HG02973 (cell line): ENCODE results near the gene ATXN7L1.

Experiments used
- ATAC-seq: cut with Tn5 transposase; IDR thresholded peaks from one replicate; pipeline ENCODE4 v1.9.1; 2021; ENCODE audit warnings: moderate library complexity; ENCODE audit not compliant: unreplicated experiment

The ATXN7L1 gene

DNA sequence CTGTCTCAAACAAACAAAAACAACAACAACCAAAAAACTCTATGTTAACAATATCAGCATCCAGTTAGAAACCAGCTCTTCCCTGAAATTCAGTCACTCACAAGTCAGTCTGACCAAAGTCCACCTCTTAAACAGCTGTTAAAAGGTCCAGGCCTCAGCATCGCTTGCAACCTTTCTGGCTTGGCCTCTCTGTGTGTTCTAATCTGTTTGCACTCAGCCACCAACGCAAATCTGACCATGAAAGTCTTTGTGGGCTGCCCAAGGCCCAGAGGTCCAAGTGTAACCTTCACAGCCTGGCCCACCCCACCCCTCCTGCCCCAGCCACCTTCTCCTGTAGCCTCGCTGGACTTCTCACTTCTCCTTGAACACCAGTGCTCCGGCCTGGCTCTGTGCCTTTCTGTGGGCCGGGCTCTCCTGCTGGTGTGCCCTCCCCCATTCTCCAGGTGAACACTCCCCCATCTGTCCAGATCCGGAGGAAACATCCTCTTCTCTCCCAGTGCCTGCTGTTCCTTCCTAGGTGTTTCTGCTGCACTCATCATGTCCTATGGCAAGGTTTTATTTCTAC, 222.9 kb downstream of the ATXN7L1 start:
- no peak for ATAC-seq

DNA sequence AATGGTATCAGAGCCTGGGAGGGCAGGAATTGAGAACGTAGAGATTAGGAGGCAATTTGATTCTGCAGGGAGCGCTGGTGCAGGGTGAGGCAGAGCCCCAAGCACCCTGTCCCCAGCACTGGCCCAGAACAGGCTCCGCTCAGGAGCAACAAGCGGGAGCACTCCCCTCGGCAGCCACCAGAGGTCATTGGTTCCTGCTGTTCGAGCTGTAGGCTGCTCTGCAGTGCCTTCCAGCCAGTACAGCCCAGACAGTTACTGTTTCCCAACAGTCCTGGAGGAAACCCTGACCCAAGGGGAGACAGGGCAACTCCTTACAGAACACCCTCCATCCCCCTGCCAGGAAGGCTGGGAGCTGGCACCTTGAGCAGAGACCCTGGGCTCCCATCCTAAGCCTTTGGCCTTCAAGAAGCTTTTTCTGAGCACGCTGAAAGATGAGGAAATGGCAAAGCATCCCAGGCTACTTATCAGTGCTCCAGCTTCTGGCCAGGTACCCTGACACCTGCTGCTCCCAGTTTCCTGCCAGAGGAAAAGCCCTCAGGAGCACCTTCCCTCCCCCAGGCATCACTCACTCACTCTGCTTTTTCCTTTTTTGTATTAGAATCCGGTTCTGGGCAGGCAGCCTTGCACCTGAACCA, 223.9 kb downstream of the ATXN7L1 start:
- ATAC-seq, result peak; percentile 77

DNA sequence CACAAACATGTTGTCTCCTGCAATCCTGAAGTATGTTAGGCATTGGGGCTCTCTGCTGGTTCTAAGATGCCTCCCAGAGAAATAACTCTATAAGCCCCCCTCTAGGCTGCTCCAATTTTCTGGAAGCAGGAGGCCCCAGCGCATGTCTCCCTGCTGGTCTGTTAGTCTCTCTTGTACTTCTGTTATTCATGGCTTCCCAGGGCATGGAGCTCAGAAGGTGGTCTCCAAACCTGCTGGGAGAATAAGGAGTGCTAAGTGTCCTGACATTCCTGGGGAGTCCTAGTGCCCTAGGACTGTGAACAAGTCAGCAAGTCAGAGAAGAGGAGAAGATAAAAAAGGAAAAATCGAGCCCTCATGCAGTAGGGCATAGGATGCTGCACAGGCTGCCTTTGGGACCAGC, 224.6 kb downstream of the ATXN7L1 start:
- no peak for ATAC-seq

DNA sequence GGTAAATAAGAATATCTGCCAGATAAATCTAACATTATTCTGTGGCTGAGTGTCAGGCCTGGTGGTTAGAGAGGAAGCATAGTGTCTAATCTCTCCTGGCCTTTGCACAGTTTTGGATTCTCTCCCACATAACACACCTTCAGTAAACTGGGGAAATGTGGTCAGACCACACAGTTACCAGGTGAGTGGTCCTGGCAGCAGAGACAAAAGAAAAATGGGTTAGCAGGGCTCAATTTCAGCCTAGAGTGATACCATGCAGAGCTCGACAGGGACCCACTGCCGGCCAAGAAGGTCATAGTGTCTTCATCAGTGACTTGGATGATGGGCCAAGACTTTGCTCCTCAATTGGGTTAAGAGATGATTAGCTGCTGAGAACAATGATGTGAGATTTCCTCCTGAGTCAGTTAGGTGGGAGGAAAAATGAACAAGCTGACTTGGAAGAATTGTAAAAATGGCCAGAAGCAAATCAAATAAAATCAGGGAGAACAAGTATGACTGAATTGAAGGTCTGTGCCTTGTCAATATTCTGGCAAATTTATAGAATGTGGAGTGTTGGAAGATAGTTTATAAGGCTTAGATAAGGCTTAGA, 225.9 kb downstream of the ATXN7L1 start:
- ATAC-seq, result no peak

DNA sequence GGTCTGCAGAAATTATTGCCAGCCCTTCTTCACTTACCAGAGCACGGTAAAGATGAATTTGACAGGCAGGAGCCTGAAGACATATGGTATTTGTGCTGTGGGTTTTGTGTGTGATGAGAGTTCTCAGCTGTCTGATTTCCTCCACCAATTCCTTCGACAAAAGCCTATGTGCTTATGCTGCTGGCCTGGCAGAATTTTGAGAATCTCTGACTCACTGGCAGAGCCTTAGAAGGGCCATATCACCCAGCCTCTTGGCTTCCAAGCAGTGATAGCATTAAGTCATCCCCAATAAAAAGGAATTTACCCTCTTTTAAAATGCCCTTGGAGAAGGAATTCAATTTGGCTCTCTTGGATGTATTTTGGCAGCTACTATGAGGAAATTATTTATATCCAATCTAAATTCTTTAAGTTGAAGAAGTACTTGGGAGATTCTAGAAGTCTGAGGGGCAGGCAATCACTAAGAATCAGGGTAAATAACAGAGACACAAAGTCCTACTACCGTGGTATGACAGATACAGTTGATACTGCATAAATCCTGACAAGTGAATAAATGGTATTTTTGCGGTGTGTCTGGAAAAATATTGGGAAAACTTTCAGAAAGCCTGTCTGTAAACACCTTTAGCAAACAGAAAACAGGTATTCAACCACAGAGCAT, 226.5 kb downstream of the ATXN7L1 start:
- ATAC-seq, result no peak

DNA sequence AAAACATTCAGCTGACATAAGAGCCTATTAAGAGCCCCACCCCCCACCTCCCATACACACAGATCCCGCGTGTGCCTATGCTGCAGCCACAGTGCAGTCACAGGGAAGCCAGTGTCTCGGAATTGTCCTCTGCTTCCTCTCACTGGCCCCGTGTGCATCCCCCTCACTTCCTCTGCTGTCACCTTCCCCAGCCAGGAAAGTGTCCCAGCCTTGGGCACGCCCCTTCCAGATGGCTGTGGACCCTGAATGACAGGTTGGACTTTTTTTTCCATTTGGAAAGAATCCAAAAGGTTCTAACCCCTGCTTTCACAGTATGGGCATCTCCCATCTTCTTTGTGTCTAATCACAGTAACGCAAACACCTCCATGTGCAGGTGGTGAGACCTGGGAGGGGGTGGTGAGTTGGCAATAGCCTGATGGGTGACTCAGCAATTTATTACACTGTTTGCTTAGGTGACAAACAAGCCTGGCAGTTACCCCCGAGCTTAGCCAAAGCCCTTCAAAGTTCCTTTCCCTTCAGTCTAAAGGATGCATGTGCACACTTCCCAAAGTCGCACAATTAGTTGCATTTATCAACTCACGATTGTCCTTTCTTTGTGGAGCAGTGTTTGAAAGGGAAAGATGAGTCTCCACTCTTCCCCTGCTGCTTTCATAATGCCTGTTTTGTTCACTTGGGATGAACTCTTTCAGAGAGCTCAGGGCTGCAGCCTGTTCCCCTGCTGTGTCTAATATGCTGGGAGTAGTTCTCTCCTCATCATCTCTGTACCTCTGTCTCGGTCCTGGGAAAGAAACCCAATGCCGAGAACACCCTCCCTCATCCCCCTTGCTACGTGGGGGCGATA, 227.6 kb downstream of the ATXN7L1 start:
- no peak for ATAC-seq

DNA sequence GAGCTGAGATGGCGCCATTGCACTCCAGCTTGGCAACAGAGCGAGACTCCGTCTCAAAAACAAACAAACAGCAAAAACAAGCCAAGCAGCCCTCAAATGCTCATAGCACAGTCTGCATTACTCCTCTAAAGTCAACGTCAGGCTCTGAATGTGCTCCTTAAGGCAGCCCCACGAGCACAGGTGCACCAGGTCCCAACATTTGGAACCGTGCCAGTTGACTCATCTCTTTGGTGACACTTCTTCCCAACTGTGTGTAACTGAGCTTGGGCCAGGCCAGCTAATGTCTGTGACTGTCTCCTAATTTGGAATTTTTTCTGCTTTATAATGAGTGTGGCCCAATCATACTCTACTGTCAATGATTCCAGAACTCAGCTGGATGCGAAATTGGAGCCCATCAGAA, 228.8 kb downstream of the ATXN7L1 start:
- ATAC-seq, result no peak

DNA sequence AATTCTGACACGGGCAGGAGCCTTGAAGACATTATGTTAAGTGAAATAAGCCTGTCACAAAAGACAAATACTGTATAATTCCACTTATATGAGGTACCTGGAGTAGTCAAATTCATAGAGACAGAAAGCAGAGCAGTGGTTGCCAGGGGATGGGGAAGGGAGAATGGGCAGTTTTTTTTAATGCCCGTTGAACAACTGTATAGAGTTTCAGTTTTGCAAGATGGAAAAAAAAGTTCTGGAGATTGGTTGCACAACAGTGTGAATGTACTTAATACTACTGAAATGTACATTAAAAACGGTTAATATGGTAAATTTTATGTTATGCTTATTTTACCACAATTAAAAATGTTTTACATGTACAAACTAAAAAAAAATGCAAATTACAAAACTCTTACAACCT, 231.5 kb downstream of the ATXN7L1 start:
- no peak for ATAC-seq

DNA sequence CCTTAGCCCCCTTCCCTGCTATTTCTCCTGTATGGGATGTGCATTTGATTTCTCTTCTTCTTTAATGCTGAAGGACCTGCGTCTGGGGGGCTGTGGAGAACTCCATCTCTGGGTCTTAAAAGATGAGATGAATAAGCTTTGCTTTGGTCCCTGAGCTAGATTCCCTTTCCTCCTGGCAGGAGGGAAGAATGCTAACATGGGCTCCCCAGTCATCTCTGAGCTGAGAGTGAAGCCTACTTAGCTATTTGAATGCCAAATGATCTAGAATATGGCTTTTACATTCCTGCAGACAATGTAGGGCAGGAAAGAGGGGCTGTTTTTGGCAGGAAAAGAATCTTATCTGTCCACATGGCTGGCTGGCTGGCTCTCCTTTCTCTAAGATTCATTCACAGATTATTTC, 232.5 kb downstream of the ATXN7L1 start:
- no peak for ATAC-seq

DNA sequence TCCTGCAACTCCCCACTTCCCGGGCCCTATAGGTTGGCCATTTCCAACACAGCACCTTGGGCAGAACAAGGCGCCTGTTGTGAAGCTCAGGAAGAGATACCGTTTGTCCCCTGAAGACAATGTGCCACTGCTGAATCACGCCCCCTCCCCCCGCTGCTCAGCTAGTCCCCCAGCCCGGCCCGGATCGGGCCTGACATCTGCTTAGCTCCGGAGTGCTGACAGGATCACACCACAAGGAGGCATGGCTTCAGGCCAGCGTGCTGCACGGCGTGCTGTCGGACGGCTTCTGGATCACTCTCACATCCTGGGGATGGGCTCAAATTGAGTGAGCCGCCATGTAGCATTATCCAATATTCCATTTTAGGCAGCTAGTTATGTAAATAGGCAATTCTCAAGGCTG, 233.0 kb downstream of the ATXN7L1 start:
- no peak for ATAC-seq

DNA sequence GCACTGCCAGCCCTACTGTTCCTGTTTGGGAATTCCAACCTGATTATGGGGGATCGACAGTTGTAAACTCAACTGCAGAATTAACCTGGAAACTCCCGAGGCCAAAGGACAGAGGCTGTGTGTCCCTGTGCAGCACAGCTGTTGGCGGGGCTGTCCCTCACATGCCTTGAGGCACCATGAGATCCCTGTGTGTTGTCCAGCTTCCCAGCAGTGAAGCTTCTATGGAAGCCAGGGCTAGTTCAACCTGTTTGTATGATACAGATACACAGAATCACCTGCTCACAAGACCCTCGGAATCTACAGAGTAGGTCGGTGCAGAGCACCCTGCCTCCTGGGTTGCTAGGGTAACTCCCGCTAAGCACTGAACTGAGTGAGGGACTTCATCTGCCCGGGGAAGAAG, 234.1 kb downstream of the ATXN7L1 start:
- ATAC-seq, result no peak

DNA sequence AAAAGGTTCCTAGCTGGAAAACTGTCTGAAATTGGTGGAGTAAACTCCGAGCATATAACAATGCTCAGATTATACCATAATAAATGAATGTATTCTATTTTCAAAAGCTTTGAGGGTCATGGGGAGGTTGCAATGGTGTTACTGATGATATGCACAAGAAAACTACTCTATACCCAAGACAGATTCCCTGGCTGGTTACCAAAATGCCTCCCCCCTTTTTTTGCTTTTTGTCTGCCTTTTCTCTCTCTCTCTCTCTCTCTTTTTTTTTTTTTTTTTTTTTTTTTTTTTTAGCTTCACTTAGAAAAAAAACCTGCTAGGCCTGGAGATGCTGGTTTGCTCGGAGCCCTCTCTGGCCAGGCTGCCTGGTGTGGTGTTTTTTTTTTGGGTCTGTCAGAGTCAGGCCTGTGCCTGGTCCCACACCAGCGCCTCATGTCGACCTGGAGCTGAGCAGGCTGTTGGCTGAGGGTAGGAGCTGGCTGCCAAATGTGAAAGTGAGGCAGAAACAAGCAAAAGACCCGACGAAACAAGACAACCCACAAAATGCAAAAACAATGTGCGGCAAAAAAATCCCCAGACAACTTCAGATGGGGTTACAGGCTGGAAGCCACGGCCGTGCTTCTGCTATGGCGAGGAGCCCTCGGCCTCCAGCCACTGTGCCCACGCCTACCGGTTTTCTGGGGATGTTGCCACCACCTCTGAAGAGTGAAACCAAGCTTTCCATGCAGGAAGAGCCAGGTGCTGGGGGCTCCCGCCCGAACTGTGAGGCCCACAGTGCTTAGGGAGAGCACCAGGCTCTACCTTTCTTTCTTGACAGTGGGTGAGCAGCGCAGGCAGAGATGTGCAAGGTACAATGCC, 235.2 kb downstream of the ATXN7L1 start:
- ATAC-seq, result no peak

DNA sequence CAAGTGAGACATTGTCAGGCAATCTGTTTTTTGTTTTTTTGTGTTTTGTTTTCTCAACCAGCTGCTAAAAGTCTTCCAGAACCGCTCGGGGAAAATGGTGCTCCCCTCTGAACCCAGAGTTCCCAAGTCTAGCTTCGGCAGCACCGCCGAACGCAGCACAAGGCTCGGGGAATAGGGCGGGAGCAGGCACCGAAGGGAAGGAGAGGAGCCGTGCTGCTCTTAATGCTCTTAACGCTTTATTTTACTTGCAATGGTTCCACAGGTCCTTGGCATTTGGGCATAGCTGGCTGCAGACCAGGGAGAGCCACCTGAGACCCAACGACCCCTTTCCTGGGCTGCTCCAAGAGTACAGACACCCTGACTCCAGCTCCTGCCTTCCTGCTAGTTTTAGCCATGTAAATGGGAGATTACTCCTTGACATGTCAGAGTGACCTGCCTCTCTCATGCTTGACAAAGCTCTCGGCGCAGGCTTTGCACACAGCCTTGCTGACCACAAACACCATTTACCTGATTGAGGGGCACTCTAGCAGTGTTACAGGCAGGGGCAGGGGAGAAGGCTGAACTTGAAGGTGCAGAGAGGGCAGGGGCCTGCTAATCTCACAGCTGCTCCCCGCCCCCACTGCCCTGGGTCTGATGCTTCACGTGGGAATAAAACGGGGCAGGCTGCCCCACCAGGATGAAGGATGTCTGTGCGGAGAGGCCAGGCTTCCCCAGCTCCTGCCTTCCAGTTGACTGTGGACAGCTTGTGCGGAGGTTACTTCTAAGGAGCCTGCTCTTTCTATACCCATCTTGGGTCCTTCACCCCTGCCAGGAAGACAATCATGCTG, 236.5 kb downstream of the ATXN7L1 start:
- ATAC-seq, result no peak

DNA sequence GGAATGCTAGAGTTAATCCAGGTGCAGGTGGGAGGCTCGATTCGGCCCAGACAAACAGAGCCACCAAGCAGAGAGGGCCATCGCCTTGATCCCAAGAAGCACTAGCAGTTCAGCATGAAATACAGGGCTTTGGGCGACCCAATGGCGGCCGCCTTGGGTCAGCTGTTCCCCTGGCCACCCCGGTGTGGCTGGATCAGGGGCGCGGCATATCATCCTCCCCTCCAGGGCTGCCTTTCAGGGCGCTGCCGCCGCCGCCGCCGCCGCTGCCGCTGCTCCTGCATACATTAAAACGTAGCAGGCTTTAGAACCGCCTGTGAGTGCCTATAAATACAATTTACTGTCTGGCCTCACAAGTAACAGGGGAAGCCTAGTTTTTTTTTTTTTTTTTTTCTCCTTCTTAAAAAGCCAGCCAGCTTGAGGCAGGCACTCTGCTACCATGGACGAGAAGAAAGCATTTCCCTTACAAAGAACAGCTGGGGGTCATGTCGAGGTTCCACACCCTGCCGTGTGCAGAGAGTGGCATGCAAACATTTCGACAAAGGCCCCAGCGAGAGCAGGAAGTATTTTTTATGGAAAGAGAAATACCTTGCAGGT, 237.4 kb downstream of the ATXN7L1 start:
- ATAC-seq, result no peak

DNA sequence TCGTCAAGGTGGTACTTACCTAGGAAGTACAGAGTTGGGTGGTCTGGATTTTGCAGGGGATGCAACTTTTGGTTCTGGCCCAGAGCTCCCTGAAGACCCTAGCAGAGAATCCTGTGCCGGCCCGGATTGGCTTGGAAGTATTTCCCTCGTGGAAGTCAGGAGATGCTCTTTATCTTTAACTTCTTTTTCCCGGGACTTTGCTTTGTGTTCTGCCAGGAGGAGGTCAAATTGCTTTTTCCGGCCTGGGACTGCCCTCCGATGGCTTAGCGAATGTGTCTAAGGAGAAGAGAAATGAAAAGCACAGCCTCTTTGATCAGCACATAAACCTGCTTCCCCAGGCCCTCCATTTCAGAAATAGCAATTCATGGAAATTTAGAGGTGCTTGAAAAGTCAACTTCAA, 238.1 kb downstream of the ATXN7L1 start:
- no peak for ATAC-seq

DNA sequence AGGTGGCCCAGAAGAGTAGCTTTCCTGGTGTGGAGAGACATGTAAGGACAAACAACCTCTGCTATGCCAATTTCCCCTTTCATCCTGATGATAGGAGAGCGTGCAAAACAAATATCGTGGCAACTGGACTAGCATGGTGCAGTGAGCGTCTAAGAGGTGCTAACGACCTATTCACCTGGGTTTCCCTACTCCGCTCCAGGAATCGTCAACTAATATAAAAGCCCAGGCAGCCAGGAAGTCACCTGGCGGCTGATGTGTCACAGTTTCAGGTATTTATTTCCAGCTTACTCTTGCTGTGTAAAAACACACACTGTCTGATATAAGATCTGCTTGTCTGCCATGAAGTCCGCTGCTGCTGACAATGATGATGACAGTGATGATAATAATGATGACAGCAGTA, 238.6 kb downstream of the ATXN7L1 start:
- ATAC-seq, result no peak

DNA sequence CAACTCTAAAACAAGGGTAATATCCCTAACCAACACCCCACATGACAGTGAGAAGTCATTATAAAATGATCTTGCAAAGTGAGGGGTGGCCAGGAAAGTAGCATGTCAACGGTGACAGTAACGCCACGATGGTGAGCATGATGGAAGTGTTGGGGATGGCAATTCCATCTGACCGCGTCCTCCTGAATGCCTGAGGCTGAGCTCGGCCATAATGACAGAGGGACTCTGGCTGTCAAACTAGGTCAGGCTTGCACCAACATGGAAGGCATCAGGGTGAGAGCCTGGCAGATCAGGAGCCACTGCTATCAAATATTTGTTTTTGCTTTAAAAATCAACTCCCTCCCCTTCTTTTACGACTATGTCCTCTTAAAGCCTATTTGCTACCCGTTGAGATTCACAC, 239.4 kb downstream of the ATXN7L1 start:
- ATAC-seq, result no peak

DNA sequence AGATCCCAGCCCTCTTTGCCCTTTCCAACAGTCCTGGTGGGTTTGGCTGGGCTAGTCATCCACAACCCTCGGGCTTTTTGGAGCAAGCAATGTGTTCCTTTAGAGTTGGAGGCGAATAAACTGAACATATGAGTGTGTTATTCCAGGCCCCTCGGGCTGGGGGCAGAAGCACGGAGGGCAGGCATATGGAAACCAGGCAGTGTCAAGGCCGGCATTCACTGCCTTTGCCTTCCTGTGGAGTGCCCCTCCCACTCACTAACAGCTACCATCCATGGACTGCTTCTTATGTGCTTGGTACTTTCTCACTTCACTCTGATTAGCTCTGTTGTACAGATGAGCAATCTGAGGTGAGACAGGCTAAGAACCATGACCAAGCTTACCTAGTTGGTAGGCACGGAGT, 241.2 kb downstream of the ATXN7L1 start:
- ATAC-seq, result no peak

DNA sequence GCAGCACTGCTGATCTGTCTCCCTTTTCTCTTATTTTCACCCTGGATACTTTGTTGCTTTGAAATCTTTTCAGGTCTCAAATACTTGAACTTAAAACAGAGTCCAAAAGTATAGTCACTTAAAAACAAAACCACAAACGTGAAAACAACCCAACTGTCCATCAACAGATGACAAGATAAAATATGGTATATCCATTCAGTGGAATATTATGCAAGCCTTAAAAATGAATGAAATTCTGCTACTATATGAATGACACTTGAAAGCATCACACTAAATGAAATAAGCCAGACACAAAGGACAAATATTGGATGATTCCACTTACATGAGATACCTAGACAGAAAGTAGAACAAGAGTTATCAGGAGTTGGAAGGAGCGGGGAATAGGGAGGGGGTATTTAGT, 250.4 kb downstream of the ATXN7L1 start:
- ATAC-seq, result no peak
